Vagina (tissue), 2 donors: ENCODE results near the gene KCTD16. TPM values are rescaled to one million over a fixed set of nuclear protein-coding genes. Genes with fewer than 3 reads are reported as not detected.

Source experiments
- DNase-seq, 2 donors: peaks; one replicate each; pipeline ENCODE4 v3.0.0-alpha.2; 2017; ENCODE audit errors: extremely low spot score in 2 of 2
- H3K27ac ChIP-seq: fragments of 200-600 bp; sonication (generic); one replicate; pipeline ENCODE4 v1.5.1; 2019
- H3K27me3 ChIP-seq: fragments of 200-600 bp; sonication (generic); one replicate; pipeline ENCODE4 v1.5.1; 2019
- H3K36me3 ChIP-seq, 2 donors: fragments of 200-600 bp; sonication (generic); one replicate each; pipeline ENCODE4 v1.5.1; 2017 to 2019
- H3K4me1 ChIP-seq: fragments of 200-600 bp; sonication (generic); one replicate; pipeline ENCODE4 v1.5.1; 2019
- H3K4me3 ChIP-seq, 2 donors: fragments of 200-600 bp; sonication (generic); 1 replicate in 1 of 2; 2 replicates in 1 of 2; pipeline ENCODE4 v1.5.1; 2016 to 2019
- H3K9me3 ChIP-seq: fragments of 200-600 bp; sonication (generic); one replicate; pipeline ENCODE4 v1.5.1; 2019
- POLR2A ChIP-seq, 2 donors: fragments of 450-650 bp; IDR thresholded peaks; one replicate each; pipeline ENCODE4 v1.6.1; 2017; ENCODE audit warnings: antibody characterized with exemption in 2 of 2, mild to moderate bottlenecking in 2 of 2, moderate library complexity in 2 of 2
- POLR2AphosphoS5 ChIP-seq, 2 donors: sonication (generic); formaldehyde crosslinking; IDR thresholded peaks; one replicate each; pipeline ENCODE4 v1.9.0; 2017; ENCODE audit warnings: antibody characterized with exemption in 2 of 2, mild to moderate bottlenecking in 2 of 2, low read depth in 1 of 2; ENCODE audit not compliant: insufficient read depth in 1 of 2
- intact Hi-C: fragments of 100-400 bp; cut with DNase I; formaldehyde crosslinking; loops from one replicate; pipeline ENCODE4 v1.15.1; 2023
- total RNA-seq: library from RNA; depleted of rRNA; stranded (reverse); fragments of >200 nt; gene quantifications from one replicate; pipeline ENCODE4 v1.2.3, GENCODE V29; 2016
- TF ChIP-seq, protein P1 (sequence below), 3 experiments: fragments of 450-650 bp in 2 of 3; fragments of 200-600 bp in 1 of 3; sonication (generic) in 1 of 3; IDR thresholded peaks; one replicate each; pipeline ENCODE4 v1.5.1; 2017 to 2019; ENCODE audit warnings: antibody characterized with exemption in 3 of 3, mild to moderate bottlenecking in 2 of 3, moderate library complexity in 2 of 3

KCTD16 gene
- total RNA-seq: 0.25 TPM

DNA sequence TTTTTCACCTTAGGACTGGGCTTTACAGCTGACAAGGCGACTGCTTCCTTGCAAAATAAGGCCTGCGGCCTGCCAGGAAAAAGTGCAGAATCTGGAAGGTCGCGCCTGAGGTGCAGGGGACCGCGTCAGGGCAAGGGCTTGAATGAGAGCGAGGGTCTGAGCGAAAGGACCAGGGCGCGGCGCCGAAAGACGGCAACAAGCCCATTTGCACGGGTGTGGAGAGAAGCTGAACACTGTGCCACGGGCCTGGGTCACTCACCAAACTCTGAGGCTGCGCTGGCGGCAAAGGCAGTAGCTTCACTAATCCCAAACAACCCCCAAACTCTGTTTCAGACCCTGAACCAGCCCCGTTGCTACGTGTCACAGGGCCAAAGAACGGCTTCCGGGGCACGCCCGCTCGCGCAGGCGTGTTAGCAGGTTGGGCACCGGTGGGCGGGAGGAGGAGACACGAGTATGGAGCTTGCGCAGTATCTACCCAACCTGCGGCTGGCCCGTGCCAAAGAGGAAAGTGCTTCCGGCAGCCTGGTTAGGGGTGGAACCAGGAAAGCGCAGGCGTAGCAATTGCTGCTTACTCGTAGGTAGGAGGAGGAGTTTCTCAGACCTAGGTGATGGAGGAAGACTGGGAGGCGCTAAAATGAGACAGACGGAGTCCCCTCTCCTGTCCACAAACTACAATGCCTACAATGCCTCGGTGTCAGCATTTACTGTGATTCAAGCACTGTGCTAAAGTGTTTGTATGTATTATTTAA, at the start of gene KCTD16, which contains the start of gene YIPF5:
KCTD16 (plus strand) TSS at position 598 of the 749 bp plus-strand sequence.
YIPF5 (minus strand) TSS at position 384 of the 749 bp plus-strand sequence. CDS start 704 bp downstream, outside the sequence.
- intact Hi-C loops: no loop called here
- peaks cover 25% of the 10 kb centered on the region for H3K4me1 ChIP-seq

DNA sequence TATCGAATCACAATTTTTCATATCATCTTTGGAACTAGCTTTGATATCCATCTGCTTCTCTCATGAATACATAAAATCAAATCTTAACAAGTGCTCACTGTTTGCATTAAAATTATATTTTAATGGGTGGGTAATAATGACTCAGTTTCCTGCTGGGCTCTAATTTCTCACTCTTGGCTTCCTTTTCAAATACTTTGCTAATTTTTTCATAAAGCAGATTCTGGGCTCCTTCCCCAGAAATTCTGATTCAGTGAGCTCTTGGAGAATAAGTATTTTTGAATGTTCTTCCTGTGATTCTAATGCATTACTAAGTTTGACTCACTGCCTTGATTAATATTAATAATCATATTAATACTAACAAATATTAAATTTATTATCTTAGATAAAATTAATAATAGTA, 49.1 kb upstream of the KCTD16 start:
- DNase-seq: no peak
- Histone ChIP-seq H3K27ac (no peak overlapping the region), H3K36me3 (no peaks in the 10 kb centered on the region), H3K4me3 (no peak overlapping the region), H3K4me1 (no peaks in the 10 kb centered on the region), H3K27me3 (no peaks in the 10 kb centered on the region), H3K9me3 (no peaks in the 10 kb centered on the region)
- intact Hi-C loops: no loop called here
- no peak for TF ChIP-seq POLR2A (IDR thresholded peaks at IDR 0.05)

More for the DNA sequence above, at the start of gene KCTD16, which contains the start of gene YIPF5:
- Histone ChIP-seq H3K27me3 (no peaks in the 10 kb centered on the region), H3K36me3 (peaks cover 5 to 13% of the 10 kb centered on the region in 2 donors), H3K9me3 (no peaks in the 10 kb centered on the region), H3K4me3 (peak within 1 kb of the TSS; percentile 77 to 79), H3K27ac (peak within 1 kb of the TSS; percentile 66)
- peak; percentile 95 to 99 for DNase-seq
- TF ChIP-seq, protein P1, sequence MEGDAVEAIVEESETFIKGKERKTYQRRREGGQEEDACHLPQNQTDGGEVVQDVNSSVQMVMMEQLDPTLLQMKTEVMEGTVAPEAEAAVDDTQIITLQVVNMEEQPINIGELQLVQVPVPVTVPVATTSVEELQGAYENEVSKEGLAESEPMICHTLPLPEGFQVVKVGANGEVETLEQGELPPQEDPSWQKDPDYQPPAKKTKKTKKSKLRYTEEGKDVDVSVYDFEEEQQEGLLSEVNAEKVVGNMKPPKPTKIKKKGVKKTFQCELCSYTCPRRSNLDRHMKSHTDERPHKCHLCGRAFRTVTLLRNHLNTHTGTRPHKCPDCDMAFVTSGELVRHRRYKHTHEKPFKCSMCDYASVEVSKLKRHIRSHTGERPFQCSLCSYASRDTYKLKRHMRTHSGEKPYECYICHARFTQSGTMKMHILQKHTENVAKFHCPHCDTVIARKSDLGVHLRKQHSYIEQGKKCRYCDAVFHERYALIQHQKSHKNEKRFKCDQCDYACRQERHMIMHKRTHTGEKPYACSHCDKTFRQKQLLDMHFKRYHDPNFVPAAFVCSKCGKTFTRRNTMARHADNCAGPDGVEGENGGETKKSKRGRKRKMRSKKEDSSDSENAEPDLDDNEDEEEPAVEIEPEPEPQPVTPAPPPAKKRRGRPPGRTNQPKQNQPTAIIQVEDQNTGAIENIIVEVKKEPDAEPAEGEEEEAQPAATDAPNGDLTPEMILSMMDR (IDR thresholded peaks at IDR 0.05): peak in 1 of 3 experiments; percentile 6
- peak; percentile 87 to 94 for TF ChIP-seq POLR2AphosphoS5 (IDR thresholded peaks at IDR 0.05; ENCODE audit: insufficient read depth in 1 of 2, low read depth in 1 of 2)
- peak in 1 of 2 donors; percentile 16 for TF ChIP-seq POLR2A (IDR thresholded peaks at IDR 0.05)

DNA sequence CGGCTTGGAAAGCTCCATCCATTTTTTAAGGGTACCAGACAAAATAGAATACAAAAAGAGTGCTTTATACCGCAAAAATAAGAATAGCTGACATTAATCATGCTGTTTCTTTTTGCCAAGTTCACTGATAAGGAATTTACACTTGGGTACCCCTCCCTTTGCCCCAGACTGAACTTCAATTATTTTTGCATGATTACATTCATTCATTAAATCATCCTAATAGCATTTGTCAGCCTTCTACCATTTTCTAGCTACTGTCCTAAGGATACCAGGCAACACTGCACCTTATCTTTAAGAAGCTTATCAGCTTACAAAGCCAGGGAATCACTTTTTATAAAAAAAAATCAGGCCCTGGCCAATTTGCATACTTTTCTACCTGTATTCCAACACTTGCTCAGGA, 48.6 kb upstream of the KCTD16 start:
- DNase-seq: no peak
- TF ChIP-seq POLR2A (IDR thresholded peaks at IDR 0.05) (no peak), POLR2AphosphoS5 (IDR thresholded peaks at IDR 0.05; ENCODE audit: insufficient read depth in 1 of 2, low read depth in 1 of 2) (no peak)
- TF ChIP-seq, protein P1 (IDR thresholded peaks at IDR 0.05): no peak
- Histone ChIP-seq H3K27me3 (no peaks in the 10 kb centered on the region), H3K27ac (no peak overlapping the region), H3K9me3 (no peaks in the 10 kb centered on the region), H3K4me3 (no peak overlapping the region), H3K36me3 (no peaks in the 10 kb centered on the region), H3K4me1 (no peaks in the 10 kb centered on the region)
- intact Hi-C loops: no loop called here

DNA sequence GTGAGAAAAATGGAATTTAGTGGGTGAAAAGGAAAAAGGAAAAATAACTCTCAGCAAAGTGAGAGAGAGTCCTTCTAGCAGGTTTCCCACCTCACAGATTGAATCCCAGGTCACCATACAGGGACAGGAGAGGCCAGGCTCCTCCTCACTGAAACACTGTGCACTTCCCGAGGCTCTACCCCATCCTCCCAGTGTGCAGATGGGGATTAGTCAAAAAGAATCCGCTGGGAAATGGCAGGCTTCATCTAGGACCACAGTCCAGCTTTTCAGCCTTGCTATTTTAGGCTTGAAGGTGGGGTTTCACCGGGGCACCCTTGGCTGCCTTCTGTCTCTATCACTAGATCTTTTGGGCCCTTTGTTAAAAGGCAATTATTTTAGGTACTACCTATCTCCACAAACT, 48.0 kb upstream of the KCTD16 start:
- TF ChIP-seq, protein P1 (IDR thresholded peaks at IDR 0.05): no peak
- TF ChIP-seq POLR2A (IDR thresholded peaks at IDR 0.05) (no peak), POLR2AphosphoS5 (IDR thresholded peaks at IDR 0.05; ENCODE audit: insufficient read depth in 1 of 2, low read depth in 1 of 2) (no peak)
- intact Hi-C loops: no loop called here
- no peak for DNase-seq

DNA sequence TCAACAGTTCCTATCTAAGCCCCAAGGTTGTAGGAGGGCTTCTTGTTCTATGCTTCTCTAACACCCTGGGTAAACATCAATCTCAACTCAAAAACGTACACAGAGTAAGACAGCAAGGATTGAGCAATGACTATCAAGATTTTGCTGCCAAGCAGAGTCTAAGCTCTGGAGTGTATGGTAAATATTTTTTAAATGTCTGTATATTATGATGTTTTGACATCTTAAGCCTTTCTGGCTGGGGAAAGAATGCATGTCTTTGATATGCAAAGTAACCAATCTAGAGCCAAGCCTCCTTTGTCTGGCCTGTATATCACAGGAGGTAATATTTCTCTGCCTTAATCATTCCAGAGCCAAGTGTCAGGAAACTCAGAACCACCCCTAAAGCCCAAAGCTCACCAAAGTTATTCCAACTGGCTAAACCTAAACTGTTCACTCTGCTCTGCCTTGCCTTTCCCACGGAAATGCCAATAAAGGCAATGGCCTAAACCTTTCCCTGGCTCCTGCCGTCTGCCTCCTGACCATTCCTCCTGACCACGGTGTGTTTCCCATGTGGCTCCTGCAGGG, 45.4 kb upstream of the KCTD16 start:
- TF ChIP-seq POLR2A (IDR thresholded peaks at IDR 0.05): no peak
- TF ChIP-seq, protein P1 (IDR thresholded peaks at IDR 0.05): no peak
- no peak for TF ChIP-seq POLR2AphosphoS5 (IDR thresholded peaks at IDR 0.05; ENCODE audit: insufficient read depth in 1 of 2, low read depth in 1 of 2)
- DNase-seq: no peak
- Histone ChIP-seq H3K4me1 (no peaks in the 10 kb centered on the region), H3K4me3 (no peak overlapping the region), H3K27ac (no peak overlapping the region), H3K9me3 (no peaks in the 10 kb centered on the region), H3K27me3 (no peaks in the 10 kb centered on the region), H3K36me3 (no peaks in the 10 kb centered on the region)
- intact Hi-C loops: no loop called here

More for the DNA sequence above, 48.0 kb upstream of the KCTD16 start:
- H3K4me3 ChIP-seq: no peak overlapping the region
- no peaks in the 10 kb centered on the region for H3K4me1 ChIP-seq
- no peaks in the 10 kb centered on the region for H3K36me3 ChIP-seq
- H3K27me3 ChIP-seq: no peaks in the 10 kb centered on the region
- H3K27ac ChIP-seq: no peak overlapping the region
- H3K9me3 ChIP-seq: no peaks in the 10 kb centered on the region
